Measurements from ENCODE around the gene SAMD10. TPM values are rescaled to one million over a fixed set of nuclear protein-coding genes. Genes with fewer than 3 reads are reported as not detected.

The SAMD10 gene
- total and polyA plus RNA-seq, 10 of the 15 experiments (the other 5 are each of a cell fraction or from before 2014, with no cell fraction given): 1.3 to 51.4 (median 17.9) TPM

DNA sequence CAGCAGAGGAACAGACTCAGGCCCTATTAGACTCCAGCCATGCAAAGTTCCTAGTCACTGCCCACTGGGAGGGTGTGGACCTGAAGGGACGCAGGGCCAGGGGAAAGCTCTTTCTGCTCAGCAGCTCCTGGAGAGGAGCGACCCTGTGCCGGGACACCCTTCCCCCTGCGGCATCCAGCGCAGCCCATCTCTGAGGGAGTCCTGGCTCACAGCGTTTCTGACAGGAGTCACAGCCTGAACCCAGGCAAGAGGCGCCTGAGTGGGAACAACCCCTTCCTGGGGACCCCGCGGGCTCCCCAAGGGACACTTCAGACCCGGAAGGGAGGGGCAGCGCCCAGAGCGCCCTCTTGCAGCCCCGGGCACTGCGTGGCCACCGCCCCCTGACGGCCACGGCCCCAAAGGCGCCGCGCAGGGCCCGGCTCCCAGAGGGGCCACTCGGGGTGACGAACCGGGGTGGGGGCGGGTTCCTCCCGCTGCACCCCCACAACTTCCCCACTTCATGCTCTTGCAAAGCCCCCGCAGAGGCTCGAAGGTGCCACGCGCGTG, 24.1 kb downstream of the SAMD10 start (continued):
- TF ChIP-seq FOS (IDR thresholded peaks at IDR 0.05; ENCODE audit: borderline replicate concordance, extremely low read depth, insufficient read length) (no peak), ZNF207 (IDR thresholded peaks at IDR 0.05; ENCODE audit: borderline replicate concordance) (no peak)

DNA sequence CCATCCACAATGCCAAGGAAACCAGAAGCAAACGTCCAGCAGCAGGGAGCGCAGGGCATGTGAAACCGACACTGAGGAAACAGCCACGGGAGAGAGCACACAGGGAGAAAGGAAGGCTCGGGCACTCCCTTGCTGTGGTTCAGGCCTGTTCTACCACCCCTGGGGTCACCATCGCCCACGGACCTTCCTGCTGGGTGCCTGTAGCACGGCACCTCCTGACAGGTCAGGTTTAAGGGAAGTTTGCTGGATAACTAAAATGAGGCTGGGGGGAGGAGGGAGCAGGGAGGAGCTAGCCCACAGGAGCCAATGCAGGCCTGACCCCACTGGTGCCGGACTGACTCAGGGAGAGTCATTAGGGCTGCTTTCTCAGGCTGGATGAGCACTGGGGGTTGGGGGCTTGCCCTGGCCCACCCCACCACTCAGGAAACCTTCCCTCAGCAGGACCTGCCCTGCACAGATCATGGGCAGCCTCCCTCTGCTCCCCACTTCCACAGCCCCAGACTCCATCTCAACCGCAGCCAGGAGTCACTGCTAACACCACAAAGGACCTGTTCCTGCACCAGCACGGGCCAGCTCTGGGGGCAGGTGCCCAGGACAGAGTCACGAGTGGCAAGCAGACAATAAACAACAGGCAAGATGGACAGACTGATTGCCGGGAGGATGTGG, 25.5 kb downstream of the SAMD10 start:
- TF ChIP-seq MXI1 (IDR thresholded peaks at IDR 0.05; ENCODE audit: low read depth, low read length): no peak
- no peak for TF ChIP-seq SMC3 (IDR thresholded peaks at IDR 0.05; ENCODE audit: borderline replicate concordance, low read length)
- TF ChIP-seq HDAC6 (IDR thresholded peaks at IDR 0.05; ENCODE audit: unreplicated experiment): no peak
- no peak for TF ChIP-seq ZZZ3 (IDR thresholded peaks at IDR 0.05; ENCODE audit: control insufficient read depth, insufficient read length, low read depth)
- no peak for TF ChIP-seq JUND (IDR thresholded peaks at IDR 0.05; ENCODE audit: low read depth, low read length)
- TF ChIP-seq CBFB (IDR thresholded peaks at IDR 0.05; ENCODE audit: low read depth): no peak
- peak overlapping the region; percentile 81; the same call in 1 of the 2 replicates for H3K4me3 ChIP-seq
- POLR2A ChIA-PET: interaction anchor here (0.6 kb wide), 2 partner anchors 37 to 226 kb away, joined by 3 read pairs; no protein-coding TSS in a partner anchor
- FAIRE-seq: no peak
- H2AFZ ChIP-seq (ENCODE audit: control insufficient read depth, low read depth, low read length): no peak overlapping the region
- SMC1A ChIA-PET (ENCODE audit: uncharacterized antibody, unreplicated experiment): no interaction called here
- H3K27ac ChIP-seq (ENCODE audit: control insufficient read depth, insufficient read depth): no peak overlapping the region
- peak overlapping the region; percentile 78 for H3K4me2 ChIP-seq (ENCODE audit: control insufficient read depth, insufficient read depth)
- CTCF ChIA-PET: interaction anchor here (1.0 to 1.9 kb wide), 4 partner anchors 26 to 246 kb away, joined by 4 read pairs; partner anchors contain the start of genes ARFRP1, SAMD10 and ZGPAT
- ATAC-seq: no peak
- BruUV-seq (replicated peaks): no TSS peak
- in situ Hi-C loops (cut with MboI): no loop called here
- H3K79me2 ChIP-seq (ENCODE audit: control insufficient read depth, insufficient read depth, low read length): peaks cover 41% of the 10 kb centered on the region
- RAD21 ChIA-PET (ENCODE audit: unreplicated experiment): interaction anchor here (1.3 kb wide), 1 partner anchor 89 kb away, joined by 3 read pairs; the partner anchor contains the start of gene TPD52L2
- DNase-seq (ENCODE audit: low read depth, low spot score): no peak
- intact Hi-C loops (cut with micrococcal nuclease; ENCODE audit: unreplicated experiment): no loop called here
- H3K36me3 ChIP-seq (ENCODE audit: control insufficient read depth in 2 of 2, insufficient read depth in 2 of 2, low read length in 1 of 2): no peaks in the 10 kb centered on the region; a peak in 2 of 4 replicates
- H3K9me3 ChIP-seq (replicated peaks; ENCODE audit: control insufficient read depth, insufficient read depth, low read length): no peaks in the 10 kb centered on the region
- peaks cover 4% of the 10 kb centered on the region for H4K20me1 ChIP-seq (ENCODE audit: control insufficient read depth, insufficient read depth)
- no peaks in the 10 kb centered on the region for H3K27me3 ChIP-seq (replicated peaks in 1 of 2; ENCODE audit: control insufficient read depth in 2 of 2, insufficient read depth in 2 of 2, low read length in 1 of 2)
- peak overlapping the region; percentile 39 for H3K9ac ChIP-seq (ENCODE audit: control insufficient read depth, insufficient read depth, low read length)
- peaks cover 20% of the 10 kb centered on the region for H3K4me1 ChIP-seq (ENCODE audit: control insufficient read depth, insufficient read depth, low read length)
- 66% methylated on average over 13 of the region's 13 CpGs for WGBS (ENCODE audit: insufficient coverage, insufficient replicate concordance, low lambda C conversion rate, missing lambda C conversion rate)

Measured in GM12878 (cell line).